AG10803 (cell line): ENCODE data around the gene DNAJC7.

Experiments used
- DNase-seq: peaks from one replicate; pipeline ENCODE4 v3.0.0; 2010; ENCODE audit warnings: low read depth
- H3K4me3 ChIP-seq: 2 replicates; pipeline ENCODE4 v1.5.1; 2011; ENCODE audit warnings: mild to moderate bottlenecking, low read length, control low read depth
- CTCF ChIP-seq: conservative IDR thresholded peaks from 2 replicates; pipeline ENCODE4 v1.5.1; 2011; ENCODE audit warnings: mild to moderate bottlenecking, low read length, control low read depth, inconsistent platforms

DNAJC7 gene

GRCh38 chr17:41996855-41997164 is 20.4 kb downstream of the DNAJC7 start:
- no peak overlapping the region for H3K4me3 ChIP-seq
- no peak for TF ChIP-seq CTCF
- no peak for DNase-seq

GRCh38 chr17:41992576-41992975 is 24.7 kb downstream of the DNAJC7 start:
- no peak for TF ChIP-seq CTCF
- DNase-seq = no peak
- no peak overlapping the region for H3K4me3 ChIP-seq

GRCh38 chr17:41989702-41990419 is 27.4 kb downstream of the DNAJC7 start:
- H3K4me3 ChIP-seq = no peak overlapping the region
- DNase-seq = no peak
- TF ChIP-seq CTCF = no peak

GRCh38 chr17:41988418-41988817 is 28.8 kb downstream of the DNAJC7 start:
- DNase-seq = no peak
- H3K4me3 ChIP-seq = no peak overlapping the region
- TF ChIP-seq CTCF = no peak

- no peak for DNase-seq
- TF ChIP-seq CTCF = no peak
- no peak overlapping the region for H3K4me3 ChIP-seq
Observed at GRCh38 chr17:41987642-41988041, 29.6 kb downstream of the DNAJC7 start.

GRCh38 chr17:41986634-41987033 is 30.6 kb downstream of the DNAJC7 start:
- TF ChIP-seq CTCF = no peak
- H3K4me3 ChIP-seq = no peak overlapping the region
- DNase-seq = no peak

- no peak for TF ChIP-seq CTCF
- no peak for DNase-seq
- no peak overlapping the region for H3K4me3 ChIP-seq
Observed at GRCh38 chr17:41985919-41986318, 31.3 kb downstream of the DNAJC7 start.
